ENCODE results near the gene PRPSAP2.
"Not testable (repeated sequence)": the region's sequence is repeated elsewhere in the genome, so short reads cannot be mapped to it uniquely, and the experiment has no call there.

Gene PRPSAP2

GRCh38 chr17:18951941-18952842, 94.3 kb downstream of the PRPSAP2 start, which contains the start of gene SLC5A10:
SLC5A10 (plus strand) TSS chr17:18952165; CDS start chr17:18952206, 41 bp downstream.
- TF ChIP-seq CTCF (IDR thresholded peaks at IDR 0.05; ENCODE audit: control insufficient read depth, extremely low read depth, insufficient read depth) = peak; percentile 31; the same call in 1 of the 2 replicates
- DNase-seq (ENCODE audit: low read depth) = no peak
- no peak within 1 kb of the TSS for H3K4me3 ChIP-seq (ENCODE audit: low read depth, low read length)

- H3K4me3 ChIP-seq (ENCODE audit: low read depth, low read length) = no peak overlapping the region
- TF ChIP-seq CTCF (IDR thresholded peaks at IDR 0.05; ENCODE audit: control insufficient read depth, extremely low read depth, insufficient read depth) = no peak
- no peak for DNase-seq (ENCODE audit: low read depth)
Observed at GRCh38 chr17:18953231-18953728, 95.3 kb downstream of the PRPSAP2 start.

- H3K4me3 ChIP-seq (ENCODE audit: low read depth, low read length) = no peak overlapping the region
- no peak for DNase-seq (ENCODE audit: low read depth)
- TF ChIP-seq CTCF (IDR thresholded peaks at IDR 0.05; ENCODE audit: control insufficient read depth, extremely low read depth, insufficient read depth) = no peak
Observed at GRCh38 chr17:18954321-18954720, 96.4 kb downstream of the PRPSAP2 start.

GRCh38 chr17:18955009-18955408, 97.1 kb downstream of the PRPSAP2 start:
- no peak for TF ChIP-seq CTCF (IDR thresholded peaks at IDR 0.05; ENCODE audit: control insufficient read depth, extremely low read depth, insufficient read depth)
- DNase-seq (ENCODE audit: low read depth) = no peak
- H3K4me3 ChIP-seq (ENCODE audit: low read depth, low read length) = no peak overlapping the region

- H3K4me3 ChIP-seq (ENCODE audit: low read depth, low read length); DNase-seq (ENCODE audit: low read depth): not testable (repeated sequence)
Observed at GRCh38 chr17:18956021-18956420, 98.1 kb downstream of the PRPSAP2 start.

GRCh38 chr17:18956581-18956980, 98.7 kb downstream of the PRPSAP2 start:
- H3K4me3 ChIP-seq (ENCODE audit: low read depth, low read length) = no peak overlapping the region
- TF ChIP-seq CTCF (IDR thresholded peaks at IDR 0.05; ENCODE audit: control insufficient read depth, extremely low read depth, insufficient read depth) = no peak
- DNase-seq (ENCODE audit: low read depth) = no peak

GRCh38 chr17:18957831-18958230, 99.9 kb downstream of the PRPSAP2 start:
- no peak for DNase-seq (ENCODE audit: low read depth)
- no peak for TF ChIP-seq CTCF (IDR thresholded peaks at IDR 0.05; ENCODE audit: control insufficient read depth, extremely low read depth, insufficient read depth)
- no peak overlapping the region for H3K4me3 ChIP-seq (ENCODE audit: low read depth, low read length)
